Mesendoderm (in vitro differentiated cells): ENCODE data around the gene CXCR2.
"Not testable (repeated sequence)": the region's sequence is repeated elsewhere in the genome, so short reads cannot be mapped to it uniquely, and the experiment has no call there.

ENCODE experiments used
- DNase-seq: peaks from one replicate; pipeline ENCODE4 v3.0.0; 2013
- H2AK5ac ChIP-seq: 2 replicates; pipeline ENCODE4 v1.6.1; 2013; ENCODE audit warnings: low read length, inconsistent platforms
- H2BK120ac ChIP-seq: 2 replicates; pipeline ENCODE4 v1.6.1; 2013; ENCODE audit warnings: low read depth, mild to moderate bottlenecking, low read length, moderate library complexity, mixed read lengths
- H2BK15ac ChIP-seq: replicated peaks from 2 replicates; pipeline ENCODE4 v1.6.1; 2013; ENCODE audit warnings: low read depth, mild to moderate bottlenecking, moderate library complexity
- H2BK5ac ChIP-seq: 2 replicates; pipeline ENCODE4 v1.6.1; 2013; ENCODE audit warnings: low read length, inconsistent platforms
- H3K18ac ChIP-seq: 2 replicates; pipeline ENCODE4 v1.6.1; 2013; ENCODE audit warnings: mild to moderate bottlenecking, low read length, mixed read lengths
- H3K23ac ChIP-seq: one replicate; pipeline ENCODE4 v1.6.1; 2013; ENCODE audit warnings: low read length
- H3K27ac ChIP-seq: 2 replicates; pipeline ENCODE4 v1.5.1; 2013; ENCODE audit warnings: low read depth, mild to moderate bottlenecking, inconsistent platforms, low read length, moderate library complexity
- H3K27me3 ChIP-seq: 2 replicates; pipeline ENCODE4 v1.6.1; 2013; ENCODE audit warnings: low read length, control low read depth, mild to moderate bottlenecking, inconsistent platforms; ENCODE audit not compliant: insufficient read depth, poor library complexity
- H3K36me3 ChIP-seq: 2 replicates; pipeline ENCODE4 v1.6.1; 2013; ENCODE audit warnings: low read length, inconsistent platforms; ENCODE audit not compliant: control insufficient read depth, insufficient read depth
- H3K4ac ChIP-seq: one replicate; pipeline ENCODE4 v1.6.1; 2013; ENCODE audit warnings: low read depth, mild to moderate bottlenecking, low read length, moderate library complexity
- H3K4me1 ChIP-seq: 2 replicates; pipeline ENCODE4 v1.6.1; 2013; ENCODE audit warnings: low read depth, low read length, inconsistent platforms; ENCODE audit not compliant: control insufficient read depth
- H3K4me2 ChIP-seq: 2 replicates; pipeline ENCODE4 v1.6.1; 2013; ENCODE audit warnings: low read length
- H3K4me3 ChIP-seq: 2 replicates; pipeline ENCODE4 v1.5.1; 2013; ENCODE audit warnings: mild to moderate bottlenecking, low read length
- H3K56ac ChIP-seq: one replicate; pipeline ENCODE4 v1.6.1; 2013; ENCODE audit warnings: low read length
- H3K79me1 ChIP-seq: 2 replicates; pipeline ENCODE4 v1.6.1; 2013; ENCODE audit warnings: low read length, inconsistent platforms
- H3K79me2 ChIP-seq: 2 replicates; pipeline ENCODE4 v1.6.1; 2013; ENCODE audit warnings: mild to moderate bottlenecking, low read length; ENCODE audit not compliant: control insufficient read depth, insufficient read depth
- H3K9ac ChIP-seq: 2 replicates; pipeline ENCODE4 v1.6.1; 2013; ENCODE audit warnings: low read length, inconsistent platforms
- H4K5ac ChIP-seq: one replicate; pipeline ENCODE4 v1.6.1; 2013; ENCODE audit warnings: low read length
- H4K8ac ChIP-seq: one replicate; pipeline ENCODE4 v1.6.1; 2013; ENCODE audit warnings: low read depth, mild to moderate bottlenecking, control low read depth, low read length, moderate library complexity
- WGBS: extraction: QIAGEN DNeasy Blood & Tissue Kit; methylation state at CpG from one replicate; pipeline ENCODE4 v1.1.7; 2013; ENCODE audit warnings: low lambda C conversion rate, missing lambda C conversion rate; ENCODE audit not compliant: insufficient coverage; ENCODE audit errors: extremely low coverage; 5-methylcytosine and 5-hydroxymethylcytosine counted together

The CXCR2 gene

GRCh38 chr2:218166791-218167190 is 41.0 kb downstream of the CXCR2 start, which contains the start of gene CXCR1:
TSS of gene CXCR1 (minus strand) at chr2:218166962. CDS start at chr2:218165211, 1,751 bp downstream.
- no peaks in the 10 kb centered on the region for H3K79me2 ChIP-seq
- H4K8ac ChIP-seq, result no peak within 1 kb of the TSS
- H4K5ac ChIP-seq, result no peak within 1 kb of the TSS
- no peak for DNase-seq
- no peak within 1 kb of the TSS for H2BK120ac ChIP-seq
- H2BK5ac ChIP-seq, result no peak within 1 kb of the TSS
- H3K23ac ChIP-seq, result no peak within 1 kb of the TSS
- no peak within 1 kb of the TSS for H2AK5ac ChIP-seq
- H3K36me3 ChIP-seq, result no peaks in the 10 kb centered on the region
- H3K9ac ChIP-seq, result no peak within 1 kb of the TSS
- H3K79me1 ChIP-seq, result no peaks in the 10 kb centered on the region
- H3K4ac ChIP-seq, result no peak within 1 kb of the TSS
- H3K4me1 ChIP-seq, result no peaks in the 10 kb centered on the region
- no peak within 1 kb of the TSS for H3K18ac ChIP-seq
- WGBS, result no CpG with 5 or more reads among the region's 3 CpGs
- no peak within 1 kb of the TSS for H3K4me2 ChIP-seq
- no peak within 1 kb of the TSS for H3K27ac ChIP-seq
- H2BK15ac ChIP-seq, result no peak within 1 kb of the TSS
- no peak within 1 kb of the TSS for H3K4me3 ChIP-seq
- no peak within 1 kb of the TSS for H3K56ac ChIP-seq
- no peaks in the 10 kb centered on the region for H3K27me3 ChIP-seq

GRCh38 chr2:218168016-218168415 is 42.2 kb downstream of the CXCR2 start:
- Histone ChIP-seq H3K4ac (no peak overlapping the region), H3K27me3 (no peaks in the 10 kb centered on the region)
- WGBS, result no CpG with 5 or more reads among the region's 1 CpG

GRCh38 chr2:218168635-218169462 is 43.0 kb downstream of the CXCR2 start:
- Histone ChIP-seq H3K9ac (no peak overlapping the region), H3K36me3 (no peaks in the 10 kb centered on the region), H2AK5ac (no peak overlapping the region), H3K27ac (no peak overlapping the region), H3K27me3 (no peaks in the 10 kb centered on the region), H3K18ac (no peak overlapping the region), H2BK15ac (no peak overlapping the region), H3K4me1 (no peaks in the 10 kb centered on the region), H3K4ac (no peak overlapping the region), H2BK5ac (no peak overlapping the region), H3K79me1 (no peaks in the 10 kb centered on the region), H4K8ac (no peak overlapping the region), H3K4me3 (no peak overlapping the region), H4K5ac (no peak overlapping the region), H3K4me2 (no peak overlapping the region), H2BK120ac (no peak overlapping the region), H3K79me2 (no peaks in the 10 kb centered on the region), H3K23ac (no peak overlapping the region), H3K56ac (no peak overlapping the region)
- DNase-seq, result peak; percentile 71
- WGBS, result no CpG with 5 or more reads among the region's 9 CpGs

More at GRCh38 chr2:218168016-218168415, 42.2 kb downstream of the CXCR2 start:
- H4K8ac ChIP-seq, result no peak overlapping the region
- no peak overlapping the region for H4K5ac ChIP-seq
- H3K79me1 ChIP-seq, result no peaks in the 10 kb centered on the region
- H3K23ac ChIP-seq, result no peak overlapping the region
- H2BK15ac ChIP-seq, result no peak overlapping the region
- H3K4me3 ChIP-seq, result no peak overlapping the region
- no peak overlapping the region for H2BK5ac ChIP-seq
- H3K9ac ChIP-seq, result no peak overlapping the region
- H2AK5ac ChIP-seq, result no peak overlapping the region
- H3K56ac ChIP-seq, result no peak overlapping the region
- H3K79me2 ChIP-seq, result no peaks in the 10 kb centered on the region
- no peak overlapping the region for H2BK120ac ChIP-seq
- no peaks in the 10 kb centered on the region for H3K36me3 ChIP-seq
- H3K18ac ChIP-seq, result no peak overlapping the region
- no peak overlapping the region for H3K27ac ChIP-seq
- no peak for DNase-seq
- no peaks in the 10 kb centered on the region for H3K4me1 ChIP-seq
- H3K4me2 ChIP-seq, result no peak overlapping the region

GRCh38 chr2:218169757-218170546 is 44.1 kb downstream of the CXCR2 start:
- no peak for DNase-seq
- Histone ChIP-seq H2BK120ac (no peak overlapping the region), H3K79me2 (no peaks in the 10 kb centered on the region), H4K5ac (no peak overlapping the region), H4K8ac (no peak overlapping the region), H3K4me3 (no peak overlapping the region), H3K79me1 (no peaks in the 10 kb centered on the region), H2AK5ac (no peak overlapping the region), H2BK5ac (no peak overlapping the region), H3K18ac (no peak overlapping the region), H3K9ac (no peak overlapping the region), H3K4me2 (no peak overlapping the region), H3K4me1 (no peaks in the 10 kb centered on the region), H3K56ac (no peak overlapping the region), H3K27ac (no peak overlapping the region), H3K27me3 (no peaks in the 10 kb centered on the region), H3K23ac (no peak overlapping the region), H3K36me3 (no peaks in the 10 kb centered on the region), H2BK15ac (no peak overlapping the region), H3K4ac (no peak overlapping the region)
- WGBS, result no CpG with 5 or more reads among the region's 5 CpGs

- not testable (repeated sequence) for H2BK5ac ChIP-seq, H3K27me3 ChIP-seq, H3K79me2 ChIP-seq, H3K79me1 ChIP-seq, H3K23ac ChIP-seq, H3K4ac ChIP-seq, H2AK5ac ChIP-seq, DNase-seq, H4K5ac ChIP-seq, H3K36me3 ChIP-seq, H3K9ac ChIP-seq, H4K8ac ChIP-seq, H3K18ac ChIP-seq, H2BK120ac ChIP-seq, H3K56ac ChIP-seq, H3K4me3 ChIP-seq, H3K4me1 ChIP-seq, H2BK15ac ChIP-seq, H3K27ac ChIP-seq, H3K4me2 ChIP-seq
- no CpG with 5 or more reads among the region's 3 CpGs for WGBS
Measured at GRCh38 chr2:218171744-218172143, 45.9 kb downstream of the CXCR2 start.
